Measurements from ENCODE around the gene TLL1. TPM values are rescaled to one million over a fixed set of nuclear protein-coding genes. Genes with fewer than 3 reads are reported as not detected.

The TLL1 gene
- total RNA-seq: 0.24 and 0.31 TPM in 2 replicates

DNA sequence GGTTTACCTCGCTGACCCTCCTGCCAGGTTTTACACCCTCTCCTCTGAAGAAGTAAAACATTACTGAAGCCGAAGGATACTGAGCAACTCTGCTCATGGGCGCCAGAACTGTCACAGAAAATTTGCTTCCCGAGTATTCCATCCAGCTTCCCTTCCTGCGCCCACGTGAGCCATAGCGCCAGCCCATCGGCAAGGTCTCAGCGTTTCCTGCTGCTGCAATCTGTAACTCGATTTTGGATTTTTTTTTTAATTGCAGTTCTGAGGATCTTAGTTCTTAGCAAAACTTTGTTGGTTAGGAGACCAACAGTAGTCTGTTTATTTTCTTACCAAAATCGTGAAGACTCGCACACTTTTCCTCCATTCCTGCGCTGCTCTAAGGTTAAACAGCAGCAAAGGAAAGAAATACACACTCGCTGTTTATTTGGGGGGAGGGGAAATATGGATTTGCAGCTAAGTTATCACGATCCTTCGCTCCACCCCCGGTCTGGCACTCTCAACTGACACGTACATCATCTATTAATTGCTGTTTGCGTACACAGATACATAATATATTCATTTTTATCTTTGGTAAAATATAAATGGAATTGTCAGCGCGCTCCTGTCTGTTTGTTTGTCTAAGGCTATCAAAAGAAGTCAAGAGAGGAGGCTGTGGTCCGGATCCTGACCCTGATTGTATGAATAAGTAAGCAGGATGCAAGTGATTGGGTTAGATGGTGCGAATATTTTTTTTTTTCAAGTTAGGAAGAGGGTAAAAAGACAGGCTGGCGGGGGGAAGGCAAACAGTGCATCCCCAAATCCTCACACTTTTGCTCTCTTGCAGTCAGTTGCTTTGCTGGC lies at the start of gene TLL1:
Gene TLL1 (plus strand): TSS at position 777 of the 837 bp plus-strand sequence. CDS start 668 bp downstream, outside the sequence.

Data from cardiac ventricle fibroblast (primary cell).